GM19467 (cell line): ENCODE data around the gene LIMK2.

Experiments
- ATAC-seq: cut with Tn5 transposase; IDR thresholded peaks from one replicate; pipeline ENCODE4 v1.9.1; 2021; ENCODE audit warnings: mild to moderate bottlenecking, moderate library complexity; ENCODE audit not compliant: unreplicated experiment

LIMK2 gene

DNA sequence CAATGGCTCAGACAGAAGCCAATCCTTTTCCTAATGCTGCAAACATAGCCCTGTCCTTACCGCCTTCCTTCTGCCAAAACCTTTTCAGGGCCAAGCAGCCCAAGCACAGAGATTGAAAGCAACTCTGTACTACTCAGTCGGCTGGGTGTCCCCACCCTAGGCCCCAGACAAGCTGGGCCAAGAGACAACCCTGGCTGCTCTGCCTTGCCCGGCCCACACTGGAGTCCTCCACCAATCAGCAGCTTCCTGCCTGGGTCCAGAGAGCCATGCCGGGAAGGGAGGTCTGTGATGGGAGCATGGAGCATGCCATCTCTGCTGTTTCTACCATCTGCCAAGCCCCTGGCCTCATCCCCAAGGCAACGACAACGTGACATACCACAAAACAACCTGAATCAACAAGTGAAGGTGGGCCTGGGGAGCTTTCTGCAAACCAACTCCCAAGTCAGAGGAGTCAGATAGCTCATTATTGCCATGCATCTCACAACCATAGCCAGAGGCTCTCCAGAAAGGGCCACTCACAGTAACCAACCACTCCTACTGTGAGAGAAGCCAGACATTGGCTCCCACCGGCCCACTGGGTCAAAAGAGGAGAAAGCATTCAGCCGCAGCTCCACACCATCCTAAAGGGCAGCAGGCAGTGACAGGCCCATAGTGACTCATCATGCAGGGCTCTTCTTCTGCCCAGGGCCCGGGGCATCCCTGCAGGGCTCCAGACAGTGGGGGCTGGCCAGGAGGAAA is 115.9 kb downstream of the LIMK2 start:
- no peak for ATAC-seq

DNA sequence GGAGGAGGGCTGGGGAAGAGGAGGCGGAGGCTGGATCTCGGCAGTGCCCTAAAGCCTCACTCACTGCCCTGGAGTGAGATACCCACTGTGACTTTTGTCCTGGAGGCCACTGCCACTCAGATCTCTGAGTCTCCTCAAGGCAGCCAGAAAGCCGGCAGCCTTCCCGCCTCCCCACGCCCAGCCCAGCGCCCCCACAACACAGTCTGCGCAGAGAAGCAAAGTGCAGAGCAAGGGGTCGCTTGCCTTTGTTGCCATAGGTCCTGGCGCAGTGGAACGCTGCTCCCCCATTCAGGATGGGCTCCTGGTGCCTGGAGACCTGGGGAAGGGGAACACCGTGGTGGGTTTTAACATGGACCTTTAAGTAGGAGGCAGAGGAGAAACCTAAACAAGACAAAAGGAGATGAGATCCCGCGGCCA is 116.5 kb downstream of the LIMK2 start:
- no peak for ATAC-seq

DNA sequence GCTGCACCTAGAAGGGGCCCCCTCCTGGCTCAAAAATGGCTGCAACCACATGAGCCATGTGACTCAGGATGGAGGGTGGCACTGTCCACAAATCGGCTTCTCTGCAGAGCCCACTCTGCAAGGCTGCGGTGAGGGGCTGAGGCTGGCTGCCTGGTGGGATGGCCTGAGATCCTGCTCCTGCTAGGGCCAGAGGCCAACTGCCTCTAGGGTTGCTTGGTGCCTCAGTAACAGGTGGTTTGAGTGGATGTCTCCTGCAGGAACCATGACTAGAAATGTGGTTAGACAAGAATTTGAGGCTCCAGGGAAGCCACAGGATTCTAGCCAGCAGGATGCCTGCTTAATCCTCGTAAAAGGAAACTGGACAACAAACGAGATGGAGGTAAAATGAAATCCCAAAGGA is 116.9 kb downstream of the LIMK2 start:
- no peak for ATAC-seq
